Measurements from ENCODE around the gene USP17L29. TPM values are rescaled to one million over a fixed set of nuclear protein-coding genes. Genes with fewer than 3 reads are reported as not detected.
"Not testable (repeated sequence)": the region's sequence is repeated elsewhere in the genome, so short reads cannot be mapped to it uniquely, and the experiment has no call there.

USP17L29 gene
- total and polyA plus RNA-seq, 2 of the 8 experiments (the other 6 are each of a cell fraction or from before 2014, with no cell fraction given) = not detected

GRCh38 chr4:9389001-9389400 lies 35.6 kb downstream of the USP17L29 start:
- FAIRE-seq; H3K23ac ChIP-seq (ENCODE audit: insufficient read length); CTCF ChIA-PET (ENCODE audit: partially characterized antibody): not testable (repeated sequence)

More at GRCh38 chr4:9389001-9389400, 35.6 kb downstream of the USP17L29 start:
- H4K8ac ChIP-seq (ENCODE audit: extremely low read depth, insufficient read depth, low read length); H3K4ac ChIP-seq (replicated peaks; ENCODE audit: insufficient read length, low read depth, low read length); H4K91ac ChIP-seq (replicated peaks; ENCODE audit: insufficient read length, low read length); POLR2A ChIA-PET (ENCODE audit: partially characterized antibody); H3K14ac ChIP-seq (ENCODE audit: insufficient read length); H2BK12ac ChIP-seq (ENCODE audit: low read depth, low read length); H4K5ac ChIP-seq (ENCODE audit: insufficient read length, low read depth, low read length); H3K27ac ChIP-seq (ENCODE audit: low read depth, low read length); H2AK5ac ChIP-seq (ENCODE audit: low read depth, low read length); H3K4me2 ChIP-seq (ENCODE audit: insufficient read depth in 1 of 2, low read depth in 2 of 2, low read length in 2 of 2); H3K56ac ChIP-seq (replicated peaks; ENCODE audit: insufficient read length, low read depth, low read length); H2BK15ac ChIP-seq (ENCODE audit: low read length); H3K79me2 ChIP-seq (ENCODE audit: control insufficient read depth in 1 of 2, insufficient read depth in 2 of 2, low read length in 2 of 2); H3K79me1 ChIP-seq (ENCODE audit: low read depth, low read length); H4K20me1 ChIP-seq (replicated peaks in 1 of 2; ENCODE audit: control insufficient read depth in 1 of 2, insufficient read depth in 2 of 2, low read length in 2 of 2); H3K27me3 ChIP-seq (replicated peaks in 1 of 4; ENCODE audit: control insufficient read depth in 3 of 4, extremely low read depth in 1 of 4, insufficient read depth in 3 of 4, low read length in 3 of 4); H2BK120ac ChIP-seq (replicated peaks; ENCODE audit: low read depth, low read length); H3K9ac ChIP-seq (replicated peaks in 1 of 4; ENCODE audit: extremely low read depth in 1 of 4, low read depth in 3 of 4, low read length in 3 of 4); H2BK5ac ChIP-seq (ENCODE audit: low read depth, low read length); H3K4me3 ChIP-seq (ENCODE audit: extremely low read depth in 1 of 4, insufficient read depth in 2 of 4, low read depth in 3 of 4, low read length in 4 of 4); H2AFZ ChIP-seq (ENCODE audit: low read length); DNase-seq (ENCODE audit: low read depth in 1 of 2, low spot score in 2 of 2); H3K36me3 ChIP-seq (ENCODE audit: control insufficient read depth in 2 of 4, insufficient read depth in 4 of 4, low read length in 3 of 4); H3K23me2 ChIP-seq (ENCODE audit: low read depth, low read length); H3K18ac ChIP-seq (ENCODE audit: extremely low read depth, low read length); H3K4me1 ChIP-seq (replicated peaks in 1 of 4; ENCODE audit: control insufficient read depth in 3 of 4, insufficient read depth in 4 of 4, low read length in 3 of 4); H2BK20ac ChIP-seq (ENCODE audit: low read length): not testable (repeated sequence)
- 70% methylated on average over 2 of the region's 2 CpGs; no CpG with 5 or more reads in 1 of the 2 experiments for WGBS, 2 experiments (ENCODE audit: extremely low coverage in 1 of 2, insufficient coverage in 1 of 2, insufficient read length in 1 of 2, insufficient replicate concordance in 2 of 2, low coverage in 1 of 2, low lambda C conversion rate in 2 of 2, missing lambda C conversion rate in 1 of 2)
- H3K9me3 ChIP-seq (ENCODE audit: insufficient read depth in 2 of 2, low read depth in 1 of 2, low read length in 1 of 2) = peaks cover 11 to 31% of the 10 kb centered on the region in 2 experiments; a peak in 3 of 4 replicates

Other genes with a start within 250 kb of the USP17L29 start
- not detected in 2 replicates for gene FAM90A26, start 183.2 kb upstream of the USP17L29 start, total RNA-seq (2021; fragmentation: NEBNext Ultra II Directional; extraction: Animal tissue kit (Norgen Biotek cat#: 25700))
- 0.05 TPM in 1 of 2 replicates, not detected in the other for gene FAM90A26, start 183.2 kb upstream of the USP17L29 start, polyA plus RNA-seq (2011; rRNA removed)
- not detected in 2 replicates for gene USP17L10, start 143.0 kb upstream of the USP17L29 start, total RNA-seq (2021; fragmentation: NEBNext Ultra II Directional; extraction: Animal tissue kit (Norgen Biotek cat#: 25700))
- not detected in 2 replicates for gene USP17L10, start 143.0 kb upstream of the USP17L29 start, polyA plus RNA-seq (2011; rRNA removed)
- gene USP17L11, start 138.2 kb upstream of the USP17L29 start, total RNA-seq (2021; fragmentation: NEBNext Ultra II Directional; extraction: Animal tissue kit (Norgen Biotek cat#: 25700)) = not detected in 2 replicates
- not detected in 2 replicates for gene USP17L11, start 138.2 kb upstream of the USP17L29 start, polyA plus RNA-seq (2011; rRNA removed)
- not detected in 2 replicates for gene USP17L12, start 133.5 kb upstream of the USP17L29 start, total RNA-seq (2021; fragmentation: NEBNext Ultra II Directional; extraction: Animal tissue kit (Norgen Biotek cat#: 25700))
- not detected in 2 replicates for gene USP17L12, start 133.5 kb upstream of the USP17L29 start, polyA plus RNA-seq (2011; rRNA removed)
- gene USP17L13, start 128.7 kb upstream of the USP17L29 start, total RNA-seq (2021; fragmentation: NEBNext Ultra II Directional; extraction: Animal tissue kit (Norgen Biotek cat#: 25700)) = not detected in 2 replicates
- gene USP17L13, start 128.7 kb upstream of the USP17L29 start, polyA plus RNA-seq (2011; rRNA removed) = not detected in 2 replicates
- not detected in 2 replicates for gene USP17L15, start 119.3 kb upstream of the USP17L29 start, total RNA-seq (2021; fragmentation: NEBNext Ultra II Directional; extraction: Animal tissue kit (Norgen Biotek cat#: 25700))
- gene USP17L15, start 119.3 kb upstream of the USP17L29 start, polyA plus RNA-seq (2011; rRNA removed) = not detected in 2 replicates
- gene USP17L17, start 109.8 kb upstream of the USP17L29 start, total RNA-seq (2021; fragmentation: NEBNext Ultra II Directional; extraction: Animal tissue kit (Norgen Biotek cat#: 25700)) = not detected in 2 replicates
- not detected in 2 replicates for gene USP17L17, start 109.8 kb upstream of the USP17L29 start, polyA plus RNA-seq (2011; rRNA removed)
- gene USP17L18, start 105.0 kb upstream of the USP17L29 start, total RNA-seq (2021; fragmentation: NEBNext Ultra II Directional; extraction: Animal tissue kit (Norgen Biotek cat#: 25700)) = not detected in 2 replicates
- gene USP17L18, start 105.0 kb upstream of the USP17L29 start, polyA plus RNA-seq (2011; rRNA removed) = not detected in 2 replicates
- gene USP17L19, start 100.3 kb upstream of the USP17L29 start, total RNA-seq (2021; fragmentation: NEBNext Ultra II Directional; extraction: Animal tissue kit (Norgen Biotek cat#: 25700)) = not detected in 2 replicates
- not detected in 2 replicates for gene USP17L19, start 100.3 kb upstream of the USP17L29 start, polyA plus RNA-seq (2011; rRNA removed)
- gene USP17L20, start 95.5 kb upstream of the USP17L29 start, total RNA-seq (2021; fragmentation: NEBNext Ultra II Directional; extraction: Animal tissue kit (Norgen Biotek cat#: 25700)) = not detected in 2 replicates
- gene USP17L20, start 95.5 kb upstream of the USP17L29 start, polyA plus RNA-seq (2011; rRNA removed) = not detected in 2 replicates
- gene USP17L21, start 90.8 kb upstream of the USP17L29 start, total RNA-seq (2021; fragmentation: NEBNext Ultra II Directional; extraction: Animal tissue kit (Norgen Biotek cat#: 25700)) = not detected in 2 replicates
- not detected in 2 replicates for gene USP17L21, start 90.8 kb upstream of the USP17L29 start, polyA plus RNA-seq (2011; rRNA removed)
- gene USP17L22, start 86.0 kb upstream of the USP17L29 start, total RNA-seq (2021; fragmentation: NEBNext Ultra II Directional; extraction: Animal tissue kit (Norgen Biotek cat#: 25700)) = not detected in 2 replicates
- not detected in 2 replicates for gene USP17L22, start 86.0 kb upstream of the USP17L29 start, polyA plus RNA-seq (2011; rRNA removed)
- not detected in 2 replicates for gene USP17L24, start 28.5 kb upstream of the USP17L29 start, total RNA-seq (2021; fragmentation: NEBNext Ultra II Directional; extraction: Animal tissue kit (Norgen Biotek cat#: 25700))
- gene USP17L24, start 28.5 kb upstream of the USP17L29 start, polyA plus RNA-seq (2011; rRNA removed) = not detected in 2 replicates
- not detected in 2 replicates for gene USP17L25, start 23.7 kb upstream of the USP17L29 start, total RNA-seq (2021; fragmentation: NEBNext Ultra II Directional; extraction: Animal tissue kit (Norgen Biotek cat#: 25700))
- not detected in 2 replicates for gene USP17L25, start 23.7 kb upstream of the USP17L29 start, polyA plus RNA-seq (2011; rRNA removed)
- gene USP17L26, start 19.0 kb upstream of the USP17L29 start, total RNA-seq (2021; fragmentation: NEBNext Ultra II Directional; extraction: Animal tissue kit (Norgen Biotek cat#: 25700)) = not detected in 2 replicates
- not detected in 2 replicates for gene USP17L26, start 19.0 kb upstream of the USP17L29 start, polyA plus RNA-seq (2011; rRNA removed)
- gene USP17L5, start 14.2 kb upstream of the USP17L29 start, total RNA-seq (2021; fragmentation: NEBNext Ultra II Directional; extraction: Animal tissue kit (Norgen Biotek cat#: 25700)) = not detected in 2 replicates
- gene USP17L5, start 14.2 kb upstream of the USP17L29 start, polyA plus RNA-seq (2011; rRNA removed) = not detected in 2 replicates
- gene USP17L27, start 9.5 kb upstream of the USP17L29 start, total RNA-seq (2021; fragmentation: NEBNext Ultra II Directional; extraction: Animal tissue kit (Norgen Biotek cat#: 25700)) = not detected in 2 replicates
- gene USP17L27, start 9.5 kb upstream of the USP17L29 start, polyA plus RNA-seq (2011; rRNA removed) = not detected in 2 replicates
- not detected in 2 replicates for gene USP17L28, start 4.7 kb upstream of the USP17L29 start, total RNA-seq (2021; fragmentation: NEBNext Ultra II Directional; extraction: Animal tissue kit (Norgen Biotek cat#: 25700))
- gene USP17L28, start 4.7 kb upstream of the USP17L29 start, polyA plus RNA-seq (2011; rRNA removed) = not detected in 2 replicates
- not detected in 2 replicates for gene USP17L30, start 9.5 kb downstream of the USP17L29 start, total RNA-seq (2021; fragmentation: NEBNext Ultra II Directional; extraction: Animal tissue kit (Norgen Biotek cat#: 25700))
- not detected in 2 replicates for gene USP17L30, start 9.5 kb downstream of the USP17L29 start, polyA plus RNA-seq (2011; rRNA removed)
- not detected in 2 replicates for gene DEFB131A, start 90.8 kb downstream of the USP17L29 start, total RNA-seq (2021; fragmentation: NEBNext Ultra II Directional; extraction: Animal tissue kit (Norgen Biotek cat#: 25700))
- gene DEFB131A, start 90.8 kb downstream of the USP17L29 start, polyA plus RNA-seq (2011; rRNA removed) = not detected in 2 replicates